Liver (tissue), 9 donors: ENCODE results near the gene ACSM6. TPM values are rescaled to one million over a fixed set of nuclear protein-coding genes. Genes with fewer than 3 reads are reported as not detected.
A peak's percentile ranks its signal among the peaks of the same experiment; 100 is the strongest.

Experiments
- DNase-seq: peaks from one replicate; pipeline ENCODE4 v3.0.0-alpha.2; 2017; ENCODE audit warnings: low spot score
- H3K27ac ChIP-seq, 2 donors: one replicate each; pipeline ENCODE4 v1.7.0; 2013; ENCODE audit warnings: inconsistent platforms in 2 of 2, low read length in 2 of 2, control low read depth in 1 of 2, low read depth in 1 of 2, mild to moderate bottlenecking in 1 of 2
- H3K27me3 ChIP-seq, 4 donors: one replicate each; pipeline versions ENCODE4 v1.6.1 to v1.7.0; 2013; ENCODE audit warnings: low read length in 3 of 4, inconsistent platforms in 1 of 4, mild to moderate bottlenecking in 1 of 4, moderate library complexity in 1 of 4; ENCODE audit not compliant: control insufficient read depth in 4 of 4, insufficient read depth in 4 of 4
- H3K36me3 ChIP-seq, 4 donors: one replicate each; pipeline versions ENCODE4 v1.6.1 to v1.7.0; 2013; ENCODE audit warnings: low read length in 3 of 4, mild to moderate bottlenecking in 3 of 4, low read depth in 1 of 4, moderate library complexity in 1 of 4; ENCODE audit not compliant: control insufficient read depth in 4 of 4, insufficient read depth in 3 of 4
- H3K4me1 ChIP-seq, 4 donors: one replicate each; pipeline versions ENCODE4 v1.6.1 to v1.7.0; 2013; ENCODE audit warnings: low read length in 3 of 4, mild to moderate bottlenecking in 3 of 4, moderate library complexity in 1 of 4; ENCODE audit not compliant: control insufficient read depth in 4 of 4, insufficient read depth in 4 of 4
- H3K4me3 ChIP-seq, 3 donors: one replicate each; pipeline versions ENCODE4 v1.6.1 to v1.7.0; 2013; ENCODE audit warnings: low read length in 3 of 3, control low read depth in 1 of 3, low read depth in 1 of 3, mild to moderate bottlenecking in 1 of 3
- H3K9ac ChIP-seq, 2 donors: one replicate each; pipeline ENCODE4 v1.7.0; 2013; ENCODE audit warnings: low read length in 2 of 2, mild to moderate bottlenecking in 2 of 2, moderate library complexity in 2 of 2, control low read depth in 1 of 2, low read depth in 1 of 2
- H3K9me3 ChIP-seq, 4 donors: one replicate each; pipeline versions ENCODE4 v1.6.1 to v1.7.0; 2013; ENCODE audit warnings: low read length in 3 of 4; ENCODE audit not compliant: control insufficient read depth in 4 of 4
- ATF3 ChIP-seq: IDR thresholded peaks from 2 replicates; pipeline ENCODE4 v1.6.1; 2016; ENCODE audit warnings: antibody characterized with exemption
- CTCF ChIP-seq: fragments of 150-350 bp; IDR thresholded peaks from 2 replicates; pipeline ENCODE4 v1.5.1; 2017; ENCODE audit warnings: improper control_type of control experiment, low read depth, low read length; ENCODE audit not compliant: missing input control
- EGR1 ChIP-seq, 2 donors: IDR thresholded peaks; 2 replicates each; pipeline ENCODE4 v1.6.1; 2016 to 2018; ENCODE audit warnings: antibody characterized with exemption in 2 of 2, low read depth in 2 of 2
- FOXA1 ChIP-seq: IDR thresholded peaks from 2 replicates; pipeline ENCODE4 v1.6.1; 2016; ENCODE audit warnings: antibody characterized with exemption
- FOXA2 ChIP-seq: IDR thresholded peaks from 2 replicates; pipeline ENCODE4 v1.6.1; 2016; ENCODE audit warnings: antibody characterized with exemption
- GABPA ChIP-seq, 2 donors: IDR thresholded peaks in 1 of 2; conservative IDR thresholded peaks in 1 of 2; 2 replicates each; pipeline ENCODE4 v1.6.1; 2016; ENCODE audit warnings: antibody characterized with exemption in 2 of 2, mild to moderate bottlenecking in 1 of 2, moderate library complexity in 1 of 2
- HNF4A ChIP-seq, 2 donors: conservative IDR thresholded peaks; 2 replicates each; pipeline ENCODE4 v1.6.1; 2016; ENCODE audit warnings: antibody characterized with exemption in 2 of 2, mild to moderate bottlenecking in 2 of 2
- HNF4G ChIP-seq: IDR thresholded peaks from 2 replicates; pipeline ENCODE4 v1.6.1; 2016; ENCODE audit warnings: antibody characterized with exemption
- JUND ChIP-seq, 2 donors: IDR thresholded peaks; 2 replicates each; pipeline ENCODE4 v1.6.1; 2016; ENCODE audit warnings: antibody characterized with exemption in 2 of 2
- MAX ChIP-seq: IDR thresholded peaks from 2 replicates; pipeline ENCODE4 v1.6.1; 2016; ENCODE audit warnings: antibody characterized with exemption
- NR2F2 ChIP-seq: IDR thresholded peaks from 2 replicates; pipeline ENCODE4 v1.6.1; 2016; ENCODE audit warnings: antibody characterized with exemption
- RAD21 ChIP-seq, 2 donors: IDR thresholded peaks; 2 replicates each; pipeline ENCODE4 v1.6.1; 2016; ENCODE audit warnings: antibody characterized with exemption in 2 of 2, mild to moderate bottlenecking in 2 of 2
- REST ChIP-seq: IDR thresholded peaks from 2 replicates; pipeline ENCODE4 v1.6.1; 2016; ENCODE audit warnings: antibody characterized with exemption, mild to moderate bottlenecking
- RXRA ChIP-seq, 2 donors: IDR thresholded peaks; 2 replicates each; pipeline ENCODE4 v1.6.1; 2017 to 2018; ENCODE audit warnings: antibody characterized with exemption in 2 of 2, mild to moderate bottlenecking in 1 of 2
- SP1 ChIP-seq: IDR thresholded peaks from 2 replicates; pipeline ENCODE4 v1.6.1; 2018; ENCODE audit warnings: antibody characterized with exemption, mild to moderate bottlenecking
- TAF1 ChIP-seq: conservative IDR thresholded peaks from 2 replicates; pipeline ENCODE4 v1.6.1; 2016; ENCODE audit warnings: antibody characterized with exemption, mild to moderate bottlenecking
- YY1 ChIP-seq: IDR thresholded peaks from 2 replicates; pipeline ENCODE4 v1.6.1; 2016; ENCODE audit warnings: antibody characterized with exemption, mild to moderate bottlenecking
- ZBTB33 ChIP-seq: IDR thresholded peaks from 2 replicates; pipeline ENCODE4 v1.6.1; 2016; ENCODE audit warnings: antibody characterized with exemption
- WGBS: extraction: QIAGEN DNeasy Blood & Tissue Kit; methylation state at CpG from one replicate; pipeline ENCODE4 v1.1.7; 2013; 5-methylcytosine and 5-hydroxymethylcytosine counted together
- polyA plus RNA-seq, 2 donors: library from polyadenylated mRNA; stranded (reverse) in 1 of 2; unstranded in 1 of 2; fragments of 200-250 nt in 1 of 2; fragments of >200 nt in 1 of 2; fragmentation: Nextera tagmentation in 1 of 2; extraction: Ambion mirVana in 1 of 2; gene quantifications; one replicate each; pipeline versions ENCODE4 v1.2.1 to v1.2.3, GENCODE V29; 2013 to 2015
- total RNA-seq, 2 donors: library from RNA; depleted of rRNA; stranded (reverse); fragments of >200 nt; gene quantifications; one replicate each; pipeline ENCODE4 v1.2.3, GENCODE V29; 2014
- donor health status: healthy.
- donor health status: healthy.
- donor health status: healthy.
- donor health status: healthy.
- donor health status: healthy.

The ACSM6 gene
- total and polyA plus RNA-seq, 4 donors, result not detected

GRCh38 chr10:95273393-95274312 is 79.6 kb downstream of the ACSM6 start:
- no peak for DNase-seq
- Histone ChIP-seq H3K27me3 (no peaks in the 10 kb centered on the region), H3K4me1 (peaks cover 13 to 26% (median 20%) of the 10 kb centered on the region in 4 donors), H3K4me3 (no peak overlapping the region), H3K36me3 (peaks cover under 1 to 4% (median 2%) of the 10 kb centered on the region in 4 donors), H3K9ac (peak overlapping the region; percentile 49 to 81), H3K27ac (peak overlapping the region; percentile 92 to 98), H3K9me3 (no peaks in the 10 kb centered on the region)
- WGBS, result 33% methylated on average over 13 of the region's 13 CpGs
- peak; percentile 100 for TF ChIP-seq NR2F2
- TF ChIP-seq ATF3, result peak; percentile 96
- peak; percentile 94 for TF ChIP-seq RXRA (IDR thresholded peaks at IDR 0.05)
- peak; percentile 72 for TF ChIP-seq ZBTB33
- peak; percentile 84 for TF ChIP-seq FOXA2
- peak; percentile 88 to 90 for TF ChIP-seq HNF4A (conservative IDR thresholded peaks at IDR 0.05)
- peak; percentile 92 for TF ChIP-seq SP1
- TF ChIP-seq FOXA1, result peak; percentile 81
- peak; percentile 83 for TF ChIP-seq REST
- TF ChIP-seq HNF4G, result peak; percentile 20
- TF ChIP-seq JUND (IDR thresholded peaks at IDR 0.05), result peak; percentile 99
- TF ChIP-seq RAD21 (IDR thresholded peaks at IDR 0.05), result peak; percentile 53 to 64
- TF ChIP-seq GABPA (IDR thresholded peaks at IDR 0.05 in 1 of 2, conservative IDR thresholded peaks at IDR 0.05 in 1 of 2), result peak in 1 of 2 donors; percentile 73
- TF ChIP-seq MAX, result peak; percentile 85
- TF ChIP-seq EGR1 (IDR thresholded peaks at IDR 0.05; ENCODE audit: low read depth in 2 of 2), result peak in 1 of 2 donors; percentile 48
- TF ChIP-seq YY1, result peak; percentile 77
- no peak for TF ChIP-seq CTCF
- TF ChIP-seq TAF1, result no peak
